Activated CD8-positive, alpha-beta memory T cell treated with anti-CD3 and anti-CD28 coated beads, Interleukin-2, amount 50 U/mL, for 1 hour (primary cell): Measurements from ENCODE around the gene KCNAB1.
"Not testable (repeated sequence)": the region's sequence is repeated elsewhere in the genome, so short reads cannot be mapped to it uniquely, and the experiment has no call there.

Experiments
- DNase-seq: peaks from one replicate; pipeline ENCODE4 v3.0.0-alpha.2; 2020; ENCODE audit errors: extremely low read depth

Gene KCNAB1

GRCh38 chr3:156217674-156218352 lies 97.4 kb downstream of the KCNAB1 start:
- DNase-seq: no peak

GRCh38 chr3:156218353-156218744 lies 98.0 kb downstream of the KCNAB1 start:
- DNase-seq: no peak

- not testable (repeated sequence) for DNase-seq
Measured at GRCh38 chr3:156222381-156222780, 102.0 kb downstream of the KCNAB1 start.

GRCh38 chr3:156224046-156224445 lies 103.7 kb downstream of the KCNAB1 start:
- not testable (repeated sequence) for DNase-seq

GRCh38 chr3:156226676-156227420 lies 106.5 kb downstream of the KCNAB1 start:
- no peak for DNase-seq

- DNase-seq: no peak
Measured at GRCh38 chr3:156227704-156228103, 107.3 kb downstream of the KCNAB1 start.

- no peak for DNase-seq
Measured at GRCh38 chr3:156230278-156230900, 110.0 kb downstream of the KCNAB1 start.

- DNase-seq: not testable (repeated sequence)
Measured at GRCh38 chr3:156231221-156231620, 110.8 kb downstream of the KCNAB1 start.

- DNase-seq: no peak
Measured at GRCh38 chr3:156233876-156234275, 113.5 kb downstream of the KCNAB1 start.

GRCh38 chr3:156236556-156237260 lies 116.3 kb downstream of the KCNAB1 start:
- DNase-seq: no peak

- DNase-seq: no peak
Measured at GRCh38 chr3:156240642-156241041, 120.3 kb downstream of the KCNAB1 start.

- no peak for DNase-seq
Measured at GRCh38 chr3:156246961-156247725, 126.8 kb downstream of the KCNAB1 start.

- DNase-seq: no peak
Measured at GRCh38 chr3:156250550-156250949, 130.2 kb downstream of the KCNAB1 start.

- DNase-seq: no peak
Measured at GRCh38 chr3:156251424-156251823, 131.0 kb downstream of the KCNAB1 start.

- no peak for DNase-seq
Measured at GRCh38 chr3:156252656-156253055, 132.3 kb downstream of the KCNAB1 start.

- DNase-seq: no peak
Measured at GRCh38 chr3:156253150-156253549, 132.8 kb downstream of the KCNAB1 start.

- DNase-seq: no peak
Measured at GRCh38 chr3:156256256-156256655, 135.9 kb downstream of the KCNAB1 start.

GRCh38 chr3:156256945-156257344 lies 136.6 kb downstream of the KCNAB1 start:
- DNase-seq: no peak

GRCh38 chr3:156258301-156258700 lies 137.9 kb downstream of the KCNAB1 start:
- no peak for DNase-seq

GRCh38 chr3:156259896-156260295 lies 139.5 kb downstream of the KCNAB1 start:
- no peak for DNase-seq

GRCh38 chr3:156260331-156260730 lies 140.0 kb downstream of the KCNAB1 start:
- DNase-seq: no peak
